Left colon (tissue), 2 donors: Measurements from ENCODE around the gene FHIT. TPM values are rescaled to one million over a fixed set of nuclear protein-coding genes. Genes with fewer than 3 reads are reported as not detected.

ENCODE experiments used
- ATAC-seq: fragments of 200-7000 bp; cut with Tn5 transposase; one replicate; pipeline ENCODE4 v1.9.1; 2020; ENCODE audit warnings: mild to moderate bottlenecking, moderate library complexity
- DNase-seq, 2 donors: peaks; one replicate each; pipeline ENCODE4 v3.0.0-alpha.2; 2020
- intact Hi-C, 2 donors: fragments of 100-400 bp; cut with DNase I in 1 of 2; cut with micrococcal nuclease in 1 of 2; formaldehyde crosslinking; loops; one replicate each; pipeline versions ENCODE4 v1.11.2 to v1.14.0; 2022; cut with DNase I, micrococcal nuclease
- total RNA-seq, 2 donors: library from RNA; stranded (reverse); fragmentation: NEBNext Ultra II Directional; extraction: Animal tissue kit (Norgen Biotek cat#: 25700); gene quantifications; one replicate each; pipeline ENCODE4 v1.2.1, GENCODE V29; 2021
- donor health status: DM: no; HTN: no; CAD: no.
- donor health status: DM: yes; HTN: yes; CAD: no.

The FHIT gene
- total RNA-seq, 2 donors from 2014 or later: 14.5 to 17.2 TPM

GRCh38 chr3:60033901-60034453 is 1217.3 kb downstream of the FHIT start:
- intact Hi-C loops: no loop called here
- ATAC-seq (no peak), DNase-seq (no peak)

- intact Hi-C loops: no loop called here
- ATAC-seq (no peak), DNase-seq (no peak)
These were observed 1220.3 kb downstream of the FHIT start for GRCh38 chr3:60030982-60031381.

DNA sequence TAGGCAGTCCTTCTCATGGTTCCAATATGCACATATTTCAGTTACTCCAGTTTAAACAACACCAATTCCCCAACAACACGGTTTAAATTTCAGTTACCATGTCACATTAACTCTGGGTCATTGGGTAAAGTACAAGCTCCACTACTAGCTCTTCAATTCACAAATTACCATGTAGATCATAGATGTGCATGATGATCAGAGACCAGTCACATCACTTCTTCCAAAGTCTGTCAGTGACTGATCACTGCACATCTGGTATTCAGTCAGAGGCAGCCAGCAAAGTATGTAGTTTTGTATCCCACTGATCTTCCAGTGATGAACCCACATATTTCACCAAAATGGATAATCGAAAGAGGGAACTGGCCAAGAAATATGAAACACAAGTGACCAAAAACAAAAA is 1223.0 kb downstream of the FHIT start:
- intact Hi-C loops: no loop called here
- ATAC-seq: no peak
- DNase-seq: no peak

- ATAC-seq: no peak
- no peak for DNase-seq
- intact Hi-C loops: no loop called here
These were observed 1223.9 kb downstream of the FHIT start for GRCh38 chr3:60027335-60027734.

DNA sequence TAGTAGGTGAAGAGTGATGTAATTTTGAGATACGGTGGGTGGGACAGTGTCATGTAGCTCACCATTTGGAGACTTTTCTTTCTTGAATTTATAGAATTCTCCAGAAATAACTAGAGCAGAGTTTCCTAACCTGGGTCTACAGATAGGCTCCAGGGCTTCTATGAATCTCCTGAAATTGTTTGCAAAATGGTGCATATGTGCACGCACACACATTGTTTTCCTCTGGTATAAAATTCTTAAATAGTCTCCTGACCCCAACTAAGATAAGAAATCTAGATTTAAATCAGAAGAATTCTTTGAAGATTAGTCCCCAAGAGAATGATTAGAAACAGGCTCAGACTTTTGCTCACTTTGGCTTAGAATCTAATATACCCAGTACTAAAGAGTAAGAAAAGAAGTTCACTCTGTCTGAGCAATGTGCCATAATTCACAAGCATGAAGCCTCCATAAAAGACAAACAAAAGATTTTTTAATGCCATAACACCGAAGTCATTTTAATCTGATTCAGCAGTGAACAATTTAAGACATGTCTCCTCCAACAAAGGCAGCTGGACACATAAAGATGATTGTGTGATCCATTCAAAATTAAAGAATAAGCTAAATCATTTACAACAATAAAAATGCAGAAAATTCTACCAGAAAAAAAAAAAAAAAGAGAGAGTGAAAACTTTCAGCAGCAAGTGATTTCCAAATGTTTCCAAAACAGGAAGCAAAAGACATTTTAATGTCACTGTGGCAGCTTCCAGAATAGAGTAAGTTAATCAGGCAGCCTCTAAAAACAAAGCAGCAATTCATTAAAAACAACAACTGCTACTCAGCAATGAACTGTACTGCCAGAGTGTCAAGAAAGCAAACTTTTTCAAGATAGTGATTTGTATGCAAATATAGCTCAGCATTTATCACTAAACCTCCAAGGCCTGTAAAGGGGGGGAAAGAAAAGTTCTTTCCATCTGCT is 1225.9 kb downstream of the FHIT start:
- ATAC-seq (no peak), DNase-seq (no peak)
- intact Hi-C loops: no loop called here

DNA sequence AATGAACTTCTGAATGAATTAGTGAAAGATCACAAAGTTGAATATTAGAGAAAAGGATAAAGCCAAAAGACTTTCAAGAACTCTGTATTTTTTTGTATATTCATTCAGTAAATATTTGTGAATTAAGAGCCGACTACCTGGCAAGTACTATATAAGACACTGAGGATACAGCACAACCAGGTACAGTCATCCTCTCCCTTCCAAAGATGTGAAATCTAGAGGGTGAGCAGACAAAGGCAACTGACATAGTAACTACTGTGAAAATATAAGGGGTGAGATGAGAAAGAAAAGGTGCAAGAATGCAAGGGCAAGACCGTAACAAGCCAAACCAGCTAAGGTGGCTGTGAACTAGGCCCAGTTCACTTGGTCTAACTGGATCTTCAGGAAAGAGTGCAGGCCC is 1226.9 kb downstream of the FHIT start:
- DNase-seq (no peak), ATAC-seq (no peak)
- intact Hi-C loops: no loop called here

DNA sequence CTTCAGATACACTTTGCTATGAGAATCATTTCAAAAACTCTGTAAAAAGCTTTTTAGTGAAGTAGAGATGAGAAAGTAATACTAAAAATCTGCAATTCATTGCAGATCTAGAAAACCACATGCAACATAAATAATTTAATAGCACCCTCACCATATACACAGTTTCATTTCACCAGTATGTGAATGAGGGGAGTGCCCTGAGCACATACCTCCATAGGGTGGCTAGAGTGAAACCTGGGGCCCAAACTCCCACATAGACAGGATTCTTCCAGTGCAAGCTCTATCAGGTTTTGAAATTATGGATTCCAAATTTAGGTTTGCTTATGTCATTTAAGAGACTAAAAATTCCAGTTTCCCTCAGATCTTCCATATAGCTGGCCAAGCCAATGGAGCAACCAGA is 1228.1 kb downstream of the FHIT start:
- intact Hi-C loops: no loop called here
- DNase-seq (no peak), ATAC-seq (no peak)

DNA sequence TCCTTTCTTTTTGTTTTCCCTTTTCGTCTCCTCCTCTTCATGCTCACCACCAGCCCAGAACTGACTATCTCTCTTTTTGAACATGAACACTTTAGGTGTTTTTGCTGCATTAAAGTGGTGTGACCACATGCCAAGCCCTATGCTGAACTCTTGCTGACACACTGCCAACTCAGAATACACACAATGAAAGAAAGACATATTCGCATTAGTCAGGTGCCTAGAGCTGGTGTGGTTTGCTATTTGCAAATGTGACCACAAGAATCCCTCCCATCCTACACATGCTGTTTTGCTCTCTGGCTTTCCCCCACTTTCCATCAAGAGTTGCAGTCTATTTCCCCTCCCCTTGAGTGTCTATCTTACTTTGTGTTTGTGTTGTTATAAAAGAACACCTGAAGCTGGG is 1233.6 kb downstream of the FHIT start:
- ATAC-seq (no peak), DNase-seq (no peak)
- intact Hi-C loops: no loop called here

DNA sequence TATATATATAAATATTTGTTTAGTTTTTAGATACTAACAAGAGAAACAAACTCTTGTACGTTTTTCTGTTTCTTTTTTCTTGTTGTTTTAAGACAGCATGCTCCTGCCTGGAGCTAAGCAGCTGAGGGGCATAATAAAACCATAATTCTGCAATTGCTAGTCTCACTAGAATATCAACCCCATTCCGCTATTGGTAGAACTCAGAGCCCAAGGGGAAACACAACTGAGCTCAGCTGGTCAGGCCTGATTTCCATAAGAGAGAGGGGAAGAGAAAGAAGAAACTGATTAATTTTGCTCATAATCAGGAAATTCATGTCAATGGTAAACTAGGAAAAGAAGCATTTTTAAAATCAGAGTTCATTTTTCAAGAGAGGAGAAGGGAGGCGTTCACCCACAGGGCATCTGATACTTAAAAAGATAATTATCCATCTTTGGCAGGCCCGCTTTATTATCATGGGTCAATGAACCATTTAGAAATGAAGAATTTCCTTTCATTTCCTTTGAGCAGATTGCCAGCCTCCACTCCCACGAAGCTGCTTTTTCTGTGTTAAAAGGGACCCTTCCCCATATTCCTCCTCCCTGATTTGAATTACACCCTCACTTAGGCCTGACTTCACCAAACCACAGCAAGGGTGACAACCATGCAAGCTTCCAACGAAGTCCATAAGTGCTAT is 1236.1 kb downstream of the FHIT start:
- intact Hi-C loops: no loop called here
- DNase-seq (no peak), ATAC-seq (no peak)

GRCh38 chr3:60013241-60013640 is 1238.0 kb downstream of the FHIT start:
- ATAC-seq: no peak
- intact Hi-C loops: no loop called here
- no peak for DNase-seq

DNA sequence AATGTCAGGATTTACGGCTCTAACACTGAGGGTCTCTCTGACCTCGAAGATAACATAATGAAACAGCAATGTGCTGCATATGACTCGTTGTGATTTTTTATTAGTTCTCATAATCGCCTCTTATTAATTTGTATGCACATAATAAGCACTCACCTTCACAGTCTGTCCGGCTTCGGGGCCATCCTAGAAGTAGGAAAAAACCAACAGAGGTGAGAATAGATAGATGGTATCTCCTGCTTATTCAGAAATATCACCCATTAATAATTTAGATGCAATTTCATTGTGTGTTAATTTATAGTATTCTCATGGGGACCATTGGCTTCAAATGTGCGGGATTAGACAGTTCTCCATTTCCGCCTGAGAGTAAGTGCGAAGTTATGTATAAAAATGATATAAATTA is 1240.0 kb downstream of the FHIT start:
- DNase-seq: no peak
- intact Hi-C loops: no loop called here
- ATAC-seq: no peak

DNA sequence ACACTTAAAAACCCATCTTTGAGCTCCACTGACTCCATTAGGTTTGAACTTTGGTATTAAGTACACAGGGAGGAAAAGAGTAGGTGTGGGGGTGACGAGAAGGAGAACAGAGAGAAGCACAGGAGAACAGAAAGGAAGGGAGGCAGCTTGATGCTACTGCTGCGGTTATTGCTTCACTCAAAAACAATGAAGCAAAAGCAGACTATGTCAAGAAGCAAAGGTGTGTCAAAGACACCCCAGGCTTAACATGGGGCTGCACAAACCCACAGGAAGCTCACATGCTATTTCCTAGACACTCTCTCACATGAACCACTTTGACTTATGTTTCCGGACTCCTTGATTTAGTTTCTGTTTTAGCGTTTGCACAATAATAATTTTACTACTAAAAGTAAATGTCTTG is 1240.5 kb downstream of the FHIT start:
- intact Hi-C loops: no loop called here
- ATAC-seq: no peak

GRCh38 chr3:60009931-60010478 is 1241.2 kb downstream of the FHIT start:
- ATAC-seq (no peak), DNase-seq (no peak)
- intact Hi-C loops: no loop called here

More for the DNA sequence above, 1240.5 kb downstream of the FHIT start:
- no peak for DNase-seq

GRCh38 chr3:60001369-60001768 is 1249.9 kb downstream of the FHIT start:
- intact Hi-C loops: no loop called here
- DNase-seq (no peak), ATAC-seq (no peak)

GRCh38 chr3:60000311-60001105 is 1250.7 kb downstream of the FHIT start:
- DNase-seq (no peak), ATAC-seq (no peak)

DNA sequence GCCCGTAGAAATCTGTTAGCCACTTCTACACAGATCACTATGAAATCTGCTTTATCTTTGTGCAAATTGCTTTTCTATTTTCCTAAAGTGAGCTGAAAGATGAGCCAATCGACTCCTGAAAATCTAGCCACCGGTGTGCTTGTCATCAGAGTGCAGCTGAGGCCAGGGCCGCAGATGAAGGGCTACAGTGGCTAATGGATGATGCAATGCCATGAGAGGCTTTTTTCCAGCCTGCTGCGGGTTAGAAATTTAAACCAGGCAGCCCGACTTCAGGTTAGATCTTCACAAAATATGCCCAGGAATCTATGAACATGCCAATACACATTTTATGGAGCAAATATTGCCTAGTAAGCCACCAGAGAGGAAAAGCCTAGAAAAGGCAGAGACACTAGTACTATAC is 1253.2 kb downstream of the FHIT start:
- ATAC-seq: no peak

More at GRCh38 chr3:60000311-60001105, 1250.7 kb downstream of the FHIT start:
- intact Hi-C loops: no loop called here

DNA sequence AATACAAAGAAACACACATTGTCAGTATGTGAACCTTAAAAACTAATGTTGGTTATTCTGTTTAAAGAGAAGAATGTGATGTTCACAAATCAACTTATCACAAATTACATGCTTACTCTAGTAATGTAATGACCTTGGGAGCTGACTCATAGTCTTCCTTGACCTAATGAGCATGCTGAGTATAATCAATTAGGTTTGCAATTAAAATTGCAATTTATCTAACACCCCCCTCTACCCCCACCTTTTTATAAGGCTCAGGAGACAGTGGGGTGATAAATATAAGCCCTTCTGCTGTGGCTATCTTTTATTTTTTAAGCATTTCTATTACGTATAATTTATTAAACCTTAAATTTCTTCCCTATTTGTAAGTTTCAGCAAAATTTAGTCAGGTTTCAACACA is 1253.7 kb downstream of the FHIT start:
- no peak for ATAC-seq

More for the DNA sequence above, 1253.2 kb downstream of the FHIT start:
- intact Hi-C loops: no loop called here
- DNase-seq: no peak

DNA sequence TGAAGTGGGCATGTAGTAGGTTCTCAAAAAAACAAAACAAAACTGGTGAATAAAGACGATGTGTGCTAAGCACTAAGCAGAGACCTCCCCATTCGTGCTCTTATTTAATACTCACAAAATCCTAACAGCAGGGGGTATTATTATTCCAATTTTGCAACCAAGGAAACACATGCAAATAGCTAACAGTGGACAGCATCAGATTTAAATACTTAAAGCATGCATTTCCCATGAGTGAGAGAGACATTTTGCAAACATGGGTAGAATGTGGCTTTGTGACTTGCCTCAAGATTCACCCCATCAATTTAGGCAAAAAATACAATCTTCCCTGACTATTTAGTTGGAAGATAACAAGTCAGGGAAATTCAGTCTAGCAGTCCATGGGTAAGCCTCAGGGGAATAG is 1255.2 kb downstream of the FHIT start:
- DNase-seq (no peak), ATAC-seq (no peak)
- intact Hi-C loops: no loop called here

More for the DNA sequence above, 1253.7 kb downstream of the FHIT start:
- intact Hi-C loops: no loop called here
- no peak for DNase-seq

DNA sequence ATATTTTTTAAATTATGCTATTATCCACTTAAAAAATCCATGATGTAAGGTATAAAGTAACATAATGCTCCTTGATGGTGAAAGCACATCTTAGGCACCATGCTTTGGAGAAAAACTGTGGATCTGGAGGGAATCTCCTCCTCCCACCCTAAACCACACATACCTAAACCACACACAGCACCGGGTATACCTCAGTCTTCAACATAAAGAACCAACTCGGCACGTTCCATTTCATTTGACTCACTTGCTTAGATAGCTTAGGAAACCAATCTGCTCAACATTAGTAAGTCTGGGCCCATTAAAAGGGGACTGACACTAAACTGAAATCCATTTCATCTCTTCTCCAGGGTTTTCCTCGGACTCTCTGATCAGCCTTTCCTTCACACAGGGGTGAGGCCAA is 1255.7 kb downstream of the FHIT start:
- intact Hi-C loops: no loop called here
- ATAC-seq (no peak), DNase-seq (no peak)
